ENCODE results near the gene CENPP.

Gene CENPP

GRCh38 chr9:92483627-92484545 lies 158.1 kb downstream of the CENPP start:
- no peak for DNase-seq

- DNase-seq, result no peak
These were observed 158.8 kb downstream of the CENPP start for GRCh38 chr9:92484563-92484962.

GRCh38 chr9:92486371-92486770 lies 160.6 kb downstream of the CENPP start:
- DNase-seq, result no peak

- no peak for DNase-seq
These were observed 163.2 kb downstream of the CENPP start for GRCh38 chr9:92488681-92489550.

- no peak for DNase-seq
These were observed 167.1 kb downstream of the CENPP start for GRCh38 chr9:92492781-92493401.

GRCh38 chr9:92493749-92494387 lies 168.1 kb downstream of the CENPP start:
- DNase-seq, result no peak

GRCh38 chr9:92494856-92495255 lies 169.1 kb downstream of the CENPP start:
- DNase-seq, result no peak

GRCh38 chr9:92496396-92497176 lies 170.8 kb downstream of the CENPP start:
- no peak for DNase-seq

GRCh38 chr9:92499701-92500100 lies 173.9 kb downstream of the CENPP start:
- no peak for DNase-seq

- DNase-seq, result no peak
These were observed 175.0 kb downstream of the CENPP start for GRCh38 chr9:92500725-92501124.

GRCh38 chr9:92501671-92502393 lies 176.1 kb downstream of the CENPP start:
- DNase-seq, result no peak

- no peak for DNase-seq
These were observed 177.4 kb downstream of the CENPP start for GRCh38 chr9:92503156-92503555.

- DNase-seq, result no peak
These were observed 179.1 kb downstream of the CENPP start for GRCh38 chr9:92504881-92505280.

- no peak for DNase-seq
These were observed 180.6 kb downstream of the CENPP start for GRCh38 chr9:92506184-92506857.

- DNase-seq, result no peak
These were observed 181.3 kb downstream of the CENPP start for GRCh38 chr9:92507005-92507404.

GRCh38 chr9:92507496-92507895 lies 181.7 kb downstream of the CENPP start:
- no peak for DNase-seq

GRCh38 chr9:92508018-92508820 lies 182.5 kb downstream of the CENPP start:
- DNase-seq, result no peak

- no peak for DNase-seq
These were observed 183.3 kb downstream of the CENPP start for GRCh38 chr9:92509050-92509449.

GRCh38 chr9:92510747-92511146 lies 185.0 kb downstream of the CENPP start:
- DNase-seq, result no peak

GRCh38 chr9:92512622-92513021 lies 186.9 kb downstream of the CENPP start:
- no peak for DNase-seq

All from cortex of kidney (tissue), 1 donor.